GM19240 (cell line): ENCODE results near the gene UGT1A4.

Source experiments
- DNase-seq: peaks from one replicate; pipeline ENCODE4 v3.0.0; 2011; ENCODE audit warnings: low spot score; ENCODE audit not compliant: insufficient read length

UGT1A4 gene

GRCh38 chr2:233807966-233808935 lies 89.7 kb downstream of the UGT1A4 start:
- no peak for DNase-seq

DNA sequence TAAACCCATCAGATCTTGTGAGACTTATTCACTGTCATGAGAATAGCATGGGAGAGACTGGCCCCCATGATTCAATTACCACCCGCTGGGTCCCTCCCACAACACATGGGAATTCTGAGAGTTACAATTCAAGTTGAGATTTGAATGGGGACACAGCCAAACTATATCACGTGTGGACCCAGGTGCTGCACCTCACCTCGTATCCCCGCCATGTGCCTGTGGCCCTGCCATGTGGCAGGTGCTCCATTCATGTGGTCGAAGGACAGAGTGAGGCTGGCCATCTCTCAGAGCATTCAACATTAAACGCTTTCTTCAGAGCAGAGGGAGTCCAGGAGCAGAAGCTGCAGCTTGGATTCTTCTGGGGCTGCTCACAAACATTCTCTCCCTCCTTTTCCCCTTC lies 91.8 kb downstream of the UGT1A4 start:
- DNase-seq: no peak

GRCh38 chr2:233811087-233811486 lies 92.6 kb downstream of the UGT1A4 start:
- no peak for DNase-seq

DNA sequence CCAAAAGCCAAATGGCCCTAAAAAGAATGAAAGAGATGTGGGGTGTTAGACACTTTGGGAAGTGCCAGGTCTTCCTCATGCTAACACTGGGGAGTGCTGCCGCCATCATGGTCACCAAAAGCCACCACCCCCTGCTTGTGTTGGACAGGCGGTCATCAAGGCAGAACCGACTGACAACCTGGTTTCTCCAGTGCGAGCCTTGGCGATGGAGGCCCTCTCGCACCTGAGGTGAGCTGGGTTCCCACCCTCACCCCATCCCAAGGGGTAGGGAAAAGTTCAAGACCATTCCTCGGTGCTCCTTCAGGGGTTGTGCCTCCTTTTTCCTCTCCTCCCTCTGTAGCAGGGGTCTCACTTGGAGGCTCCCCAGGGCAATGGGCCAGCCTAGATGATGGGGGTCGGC lies 93.2 kb downstream of the UGT1A4 start:
- DNase-seq: no peak

DNA sequence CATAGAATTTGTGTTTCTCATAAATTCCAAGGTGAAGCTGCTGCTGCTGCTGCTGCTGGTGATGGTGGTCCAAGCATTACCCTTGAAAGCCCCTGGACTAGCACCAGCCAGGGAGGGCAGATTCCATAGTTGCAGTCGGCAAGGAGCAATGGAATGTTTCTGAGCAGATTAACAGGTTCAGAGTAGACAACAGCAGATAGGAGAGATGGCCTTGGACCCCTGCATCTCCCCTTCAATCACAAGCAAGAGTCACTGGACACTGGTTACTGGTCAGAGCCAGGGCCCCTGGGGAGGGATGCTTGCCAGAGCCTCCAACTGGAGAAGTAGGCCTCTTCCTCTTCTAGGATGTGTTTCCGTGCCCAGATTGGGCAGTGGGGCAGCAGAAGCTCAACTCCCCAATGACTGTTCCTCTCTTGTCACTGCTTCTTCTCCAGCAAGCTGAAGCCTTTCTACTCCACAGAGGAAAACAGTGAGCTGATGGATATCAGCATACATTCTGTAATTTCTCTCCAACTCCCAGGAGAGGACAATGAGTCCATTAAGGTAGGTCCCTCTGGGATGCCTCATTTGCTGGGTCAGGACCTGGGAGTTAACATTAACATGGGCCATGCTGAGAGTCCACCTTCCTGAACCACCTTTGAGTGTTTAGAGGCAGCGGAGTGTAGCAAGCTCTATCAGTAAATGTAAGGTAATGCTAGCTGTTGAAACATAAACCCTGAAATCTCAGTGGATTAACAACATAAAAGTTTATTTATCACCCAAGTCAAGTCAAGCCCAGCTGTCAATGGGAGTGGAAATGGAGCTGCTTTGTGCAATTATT lies 94.9 kb downstream of the UGT1A4 start:
- DNase-seq: no peak

DNA sequence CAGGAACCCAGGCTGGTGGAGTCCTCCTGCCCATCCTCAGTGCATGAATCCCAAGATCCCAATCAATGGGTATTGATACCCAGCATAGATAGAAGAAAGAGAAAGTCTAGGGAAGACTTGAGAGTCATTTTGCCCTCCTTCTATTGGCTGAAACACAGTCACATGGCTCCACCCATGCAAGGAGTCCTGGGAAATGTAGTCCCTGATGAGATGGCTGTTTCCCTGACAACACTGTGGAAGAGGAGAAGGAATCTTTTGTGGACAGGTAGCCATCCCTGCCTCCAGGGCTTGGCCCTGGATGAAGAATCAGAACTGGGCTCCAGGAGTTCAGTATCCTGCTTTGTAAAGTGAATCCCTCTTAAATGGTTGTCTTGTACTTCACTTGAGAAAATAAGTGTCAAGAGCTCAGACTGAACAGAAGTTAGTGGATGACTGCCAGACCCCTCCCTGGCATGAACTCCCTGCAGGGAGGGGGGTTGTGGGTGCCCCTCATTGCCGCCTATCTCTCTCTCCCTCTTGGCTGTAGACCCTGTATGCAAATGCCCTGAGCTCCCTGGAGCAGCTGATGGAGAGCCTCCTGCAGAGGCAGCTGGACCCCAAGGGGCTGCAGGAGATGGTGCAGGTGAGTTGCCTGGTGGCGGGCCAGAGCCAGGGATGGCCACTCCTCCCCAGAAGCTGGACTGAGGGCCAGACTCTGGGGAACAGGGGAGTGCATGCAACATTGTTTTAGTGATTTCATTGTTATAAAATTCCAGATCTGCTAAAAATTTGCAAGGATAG lies 95.7 kb downstream of the UGT1A4 start:
- DNase-seq: no peak

GRCh38 chr2:233815861-233816260 lies 97.3 kb downstream of the UGT1A4 start:
- DNase-seq: no peak

DNA sequence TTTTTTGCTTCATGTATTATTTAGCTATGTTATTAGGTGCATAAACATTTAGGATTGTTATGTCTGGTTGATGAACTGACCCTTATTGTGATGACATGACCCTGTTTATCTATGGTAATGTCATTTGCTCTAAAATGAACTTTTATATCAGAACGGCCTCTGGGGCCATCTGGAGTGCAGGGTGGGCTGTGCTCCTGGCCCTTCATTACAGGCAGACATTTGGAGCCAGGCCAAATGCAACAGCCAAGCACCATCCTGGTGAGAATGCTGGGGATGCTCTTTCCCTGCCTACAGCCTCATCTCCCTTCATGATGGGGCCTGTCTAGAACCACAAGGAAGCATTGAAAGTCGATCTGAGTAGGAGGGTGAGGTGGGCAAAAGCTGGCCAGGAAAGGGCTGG lies 97.8 kb downstream of the UGT1A4 start:
- DNase-seq: no peak

- no peak for DNase-seq
Observed at GRCh38 chr2:233816771-233817170, 98.2 kb downstream of the UGT1A4 start.

DNA sequence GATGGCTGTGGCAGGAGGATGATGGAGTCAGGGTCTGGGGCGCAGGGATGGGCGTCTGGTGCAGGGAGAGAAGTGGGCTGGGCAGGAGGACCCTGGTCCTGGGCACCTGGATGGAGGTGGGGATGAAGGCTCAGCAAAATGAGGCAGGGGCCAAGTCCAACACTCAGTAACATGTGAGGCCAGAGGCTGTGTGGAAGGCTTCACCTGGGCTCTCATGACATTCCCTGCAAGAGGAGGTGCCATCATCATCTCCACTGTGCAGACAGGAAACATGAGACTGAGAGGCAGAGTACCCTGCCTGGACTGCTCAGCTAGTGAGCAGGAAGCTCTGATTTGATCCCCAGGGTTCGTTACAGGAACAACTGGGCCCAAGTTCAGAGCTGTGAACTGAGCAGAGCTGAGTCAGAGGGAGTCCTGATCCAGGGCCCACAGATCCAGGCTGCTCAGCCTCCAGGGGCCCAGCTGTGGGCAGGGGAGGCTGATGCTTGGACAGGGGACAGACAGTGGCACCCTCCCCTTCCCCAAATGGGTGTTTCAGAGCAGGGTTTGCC lies 98.9 kb downstream of the UGT1A4 start:
- DNase-seq: no peak

DNA sequence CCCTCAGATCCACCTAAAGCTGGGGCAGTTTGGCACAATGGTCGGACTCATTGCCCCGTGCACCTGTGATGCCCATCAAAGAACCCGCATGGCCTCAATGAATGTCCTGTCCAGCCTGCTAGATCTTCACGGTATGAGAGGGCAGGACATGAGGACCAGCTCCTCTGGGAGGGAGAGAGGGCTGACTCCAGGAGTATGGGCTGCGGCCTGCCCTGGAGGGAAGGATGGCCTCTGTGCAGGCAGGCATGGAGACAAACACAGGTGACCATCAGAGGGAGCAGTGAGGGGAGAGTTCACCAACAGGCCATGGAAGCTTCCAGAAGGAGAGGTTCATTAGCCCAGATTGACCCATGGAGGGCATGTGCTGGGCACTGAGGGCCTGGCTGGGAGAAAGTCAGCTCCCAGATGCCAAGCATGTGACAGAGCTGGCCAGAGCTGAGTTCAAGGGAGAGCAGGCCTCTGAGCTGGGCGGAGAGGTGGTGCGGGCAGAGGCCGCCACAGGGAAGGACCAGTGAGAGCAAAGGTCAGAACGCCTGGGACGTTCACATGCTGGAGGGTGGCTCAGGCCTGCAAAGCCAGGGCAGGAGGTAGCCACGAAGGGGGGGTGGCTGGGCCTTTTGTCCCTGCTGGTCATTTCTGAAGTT lies 99.6 kb downstream of the UGT1A4 start:
- DNase-seq: no peak

GRCh38 chr2:233818639-233819621 lies 100.4 kb downstream of the UGT1A4 start:
- DNase-seq: no peak

DNA sequence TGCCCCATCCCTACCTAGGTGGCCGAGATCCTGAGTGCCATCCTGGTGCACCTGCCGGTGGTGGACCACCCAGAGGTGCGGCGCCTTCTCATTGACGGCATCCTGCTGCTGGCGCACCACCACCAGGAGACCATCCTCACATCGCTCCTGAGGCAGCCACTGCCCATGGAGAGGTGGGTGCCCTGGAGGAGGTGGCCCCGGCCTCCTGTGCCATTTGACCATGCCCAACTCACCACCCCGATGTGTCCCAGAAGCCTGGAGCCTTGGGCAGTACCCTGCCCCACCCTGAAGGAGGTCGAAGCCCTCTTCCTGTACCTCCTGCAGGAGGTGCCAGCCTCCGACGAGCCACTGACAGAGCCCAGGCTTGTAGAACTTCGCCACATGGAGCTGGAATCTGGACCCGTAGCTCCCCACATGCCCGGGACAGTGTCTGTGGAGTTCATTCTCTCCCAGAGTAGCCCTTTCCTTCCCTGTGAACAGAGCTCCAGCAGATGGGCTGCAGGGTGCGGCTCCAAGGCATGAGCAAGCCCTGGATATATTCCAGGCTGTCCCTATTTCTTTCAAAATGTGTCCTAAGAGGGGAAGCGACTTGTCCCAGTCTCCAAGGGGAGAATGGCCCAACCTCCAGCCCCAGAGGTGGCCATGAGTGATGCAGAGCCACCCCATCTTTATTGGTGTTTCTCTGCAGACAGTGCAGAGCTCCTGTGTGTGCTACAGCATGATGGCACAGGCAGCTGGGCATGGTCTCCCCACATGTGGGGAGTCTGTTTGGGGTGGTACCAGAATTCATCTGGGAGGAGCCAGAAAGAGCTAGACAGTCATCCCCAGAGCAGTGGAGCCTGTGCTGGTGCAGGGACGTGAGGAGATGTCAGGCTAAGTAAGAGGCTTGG lies 101.6 kb downstream of the UGT1A4 start:
- DNase-seq: no peak

- no peak for DNase-seq
Observed at GRCh38 chr2:233820774-233821105, 102.2 kb downstream of the UGT1A4 start.

- no peak for DNase-seq
Observed at GRCh38 chr2:233821196-233821595, 102.7 kb downstream of the UGT1A4 start.

- no peak for DNase-seq
Observed at GRCh38 chr2:233821709-233822100, 103.2 kb downstream of the UGT1A4 start.

GRCh38 chr2:233822101-233822771 lies 103.7 kb downstream of the UGT1A4 start:
- DNase-seq: no peak
